Right atrium auricular region (tissue), 2 donors: ENCODE results near the gene FGFRL1. TPM values are rescaled to one million over a fixed set of nuclear protein-coding genes. Genes with fewer than 3 reads are reported as not detected.

Experiments used
- DNase-seq: peaks from one replicate; pipeline ENCODE4 v3.0.0-alpha.2; 2019; ENCODE audit warnings: low spot score
- H3K27ac ChIP-seq, 2 donors: fragments of 200-600 bp; sonication (generic); 1 replicate in 1 of 2; 2 replicates in 1 of 2; pipeline ENCODE4 v1.5.1; 2016 to 2019
- H3K27me3 ChIP-seq, 2 donors: fragments of 200-600 bp; sonication (generic); one replicate each; pipeline versions ENCODE4 v1.5.1 to v1.6.0; 2017 to 2019
- H3K36me3 ChIP-seq: fragments of 200-600 bp; sonication (generic); one replicate; pipeline ENCODE4 v1.5.1; 2016
- H3K4me1 ChIP-seq, 2 donors: fragments of 200-600 bp; sonication (generic); one replicate each; pipeline versions ENCODE4 v1.5.1 to v1.6.0; 2017 to 2019
- H3K4me3 ChIP-seq, 2 donors: fragments of 200-600 bp; sonication (generic); 1 replicate in 1 of 2; 2 replicates in 1 of 2; pipeline ENCODE4 v1.5.1; 2017 to 2019; ENCODE audit warnings: mild to moderate bottlenecking in 1 of 2, moderate library complexity in 1 of 2
- H3K9me3 ChIP-seq, 2 donors: fragments of 200-600 bp; sonication (generic); one replicate each; pipeline ENCODE4 v1.5.1; 2019
- CTCF ChIP-seq, 2 donors: fragments of 200-600 bp; sonication (generic); IDR thresholded peaks; one replicate each; pipeline ENCODE4 v1.5.1; 2019; ENCODE audit warnings: antibody characterized with exemption in 2 of 2
- total RNA-seq, 2 donors: library from RNA; depleted of rRNA; stranded (reverse); fragments of >200 nt; gene quantifications; one replicate each; pipeline ENCODE4 v1.1.0, GENCODE V29; 2016

FGFRL1 gene
- total RNA-seq, 2 donors from 2014 or later = 30.3 to 47.1 TPM

- Histone ChIP-seq H3K36me3 (peaks cover 13% of the 10 kb centered on the region), H3K27ac (no peak overlapping the region), H3K9me3 (no peaks in the 10 kb centered on the region), H3K4me3 (no peak overlapping the region), H3K4me1 (peaks cover 0 to 5% of the 10 kb centered on the region in 2 donors), H3K27me3 (no peaks in the 10 kb centered on the region)
- no peak for TF ChIP-seq CTCF (IDR thresholded peaks at IDR 0.05)
- no peak for DNase-seq
These were observed 12.7 kb downstream of the FGFRL1 start for GRCh38 chr4:1023895-1024740.

- TF ChIP-seq CTCF (IDR thresholded peaks at IDR 0.05) = no peak
- Histone ChIP-seq H3K27ac (no peak overlapping the region), H3K27me3 (no peaks in the 10 kb centered on the region), H3K4me1 (peaks cover 0 to 12% of the 10 kb centered on the region in 2 donors), H3K4me3 (no peak overlapping the region), H3K36me3 (peaks cover 13% of the 10 kb centered on the region), H3K9me3 (no peaks in the 10 kb centered on the region)
- no peak for DNase-seq
These were observed 13.6 kb downstream of the FGFRL1 start for GRCh38 chr4:1024882-1025545.

- H3K27ac ChIP-seq = no peak overlapping the region
- peaks cover 13% of the 10 kb centered on the region for H3K36me3 ChIP-seq
- peaks cover 0 to 12% of the 10 kb centered on the region in 2 donors for H3K4me1 ChIP-seq
These were observed 14.7 kb downstream of the FGFRL1 start for GRCh38 chr4:1026115-1026514.

GRCh38 chr4:1027219-1027914 lies 15.9 kb downstream of the FGFRL1 start:
- Histone ChIP-seq H3K27ac (no peak overlapping the region), H3K36me3 (peaks cover 13% of the 10 kb centered on the region), H3K27me3 (no peaks in the 10 kb centered on the region), H3K4me1 (peaks cover 0 to 12% of the 10 kb centered on the region in 2 donors), H3K4me3 (no peak overlapping the region), H3K9me3 (no peaks in the 10 kb centered on the region)
- TF ChIP-seq CTCF (IDR thresholded peaks at IDR 0.05) = no peak
- DNase-seq = no peak

More at GRCh38 chr4:1026115-1026514, 14.7 kb downstream of the FGFRL1 start:
- Histone ChIP-seq H3K4me3 (no peak overlapping the region), H3K9me3 (no peaks in the 10 kb centered on the region), H3K27me3 (no peaks in the 10 kb centered on the region)
- no peak for TF ChIP-seq CTCF (IDR thresholded peaks at IDR 0.05)
- DNase-seq = no peak

GRCh38 chr4:1027915-1028238 lies 16.5 kb downstream of the FGFRL1 start:
- H3K9me3 ChIP-seq = no peaks in the 10 kb centered on the region
- no peak overlapping the region for H3K27ac ChIP-seq
- no peaks in the 10 kb centered on the region for H3K27me3 ChIP-seq
- TF ChIP-seq CTCF (IDR thresholded peaks at IDR 0.05) = no peak
- H3K4me1 ChIP-seq = peaks cover 0 to 12% of the 10 kb centered on the region in 2 donors
- H3K36me3 ChIP-seq = peaks cover 13% of the 10 kb centered on the region
- H3K4me3 ChIP-seq = no peak overlapping the region
- DNase-seq = no peak
